ENCODE results near the gene MMP23B.
"Not testable (repeated sequence)": the region's sequence is repeated elsewhere in the genome, so short reads cannot be mapped to it uniquely, and the experiment has no call there.

The MMP23B gene

DNA sequence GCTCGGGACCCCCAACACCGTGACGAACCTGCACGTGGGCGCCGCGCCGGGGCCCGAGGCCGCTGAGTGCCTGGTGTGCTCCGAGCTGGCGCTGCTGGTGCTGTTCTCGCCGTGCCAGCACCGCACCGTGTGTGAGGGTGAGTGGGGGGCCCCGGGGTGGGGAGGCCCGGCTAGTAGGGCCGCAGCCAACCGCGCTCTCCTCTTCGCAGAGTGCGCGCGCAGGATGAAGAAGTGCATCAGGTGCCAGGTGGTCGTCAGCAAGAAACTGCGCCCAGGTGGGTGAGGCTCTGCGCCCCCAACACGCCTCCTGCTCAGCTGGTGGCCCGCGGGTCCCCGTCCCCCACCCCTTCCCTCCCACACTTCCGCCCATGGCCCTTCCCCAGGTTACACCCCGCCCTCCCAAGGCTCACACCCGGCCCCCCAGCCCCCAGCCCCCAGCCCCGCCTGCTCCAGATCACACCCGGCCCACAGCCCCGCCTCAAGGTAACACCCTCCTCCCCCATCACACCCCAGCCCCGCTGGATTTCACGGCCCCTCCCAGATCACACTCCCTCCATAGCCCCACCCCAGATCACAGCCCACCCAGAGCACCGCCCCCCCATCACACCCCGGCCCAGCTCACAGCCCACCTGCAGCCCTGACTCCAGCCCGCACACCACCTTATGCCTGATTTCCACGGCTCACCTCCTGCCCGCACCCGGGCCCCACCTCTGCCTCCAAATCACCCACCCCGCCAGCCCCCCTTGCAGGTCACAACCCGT is 2.4 kb upstream of the MMP23B start:
- in situ Hi-C loops (cut with MboI; ENCODE audit: low sequenced_read_pairs): no loop called here

DNA sequence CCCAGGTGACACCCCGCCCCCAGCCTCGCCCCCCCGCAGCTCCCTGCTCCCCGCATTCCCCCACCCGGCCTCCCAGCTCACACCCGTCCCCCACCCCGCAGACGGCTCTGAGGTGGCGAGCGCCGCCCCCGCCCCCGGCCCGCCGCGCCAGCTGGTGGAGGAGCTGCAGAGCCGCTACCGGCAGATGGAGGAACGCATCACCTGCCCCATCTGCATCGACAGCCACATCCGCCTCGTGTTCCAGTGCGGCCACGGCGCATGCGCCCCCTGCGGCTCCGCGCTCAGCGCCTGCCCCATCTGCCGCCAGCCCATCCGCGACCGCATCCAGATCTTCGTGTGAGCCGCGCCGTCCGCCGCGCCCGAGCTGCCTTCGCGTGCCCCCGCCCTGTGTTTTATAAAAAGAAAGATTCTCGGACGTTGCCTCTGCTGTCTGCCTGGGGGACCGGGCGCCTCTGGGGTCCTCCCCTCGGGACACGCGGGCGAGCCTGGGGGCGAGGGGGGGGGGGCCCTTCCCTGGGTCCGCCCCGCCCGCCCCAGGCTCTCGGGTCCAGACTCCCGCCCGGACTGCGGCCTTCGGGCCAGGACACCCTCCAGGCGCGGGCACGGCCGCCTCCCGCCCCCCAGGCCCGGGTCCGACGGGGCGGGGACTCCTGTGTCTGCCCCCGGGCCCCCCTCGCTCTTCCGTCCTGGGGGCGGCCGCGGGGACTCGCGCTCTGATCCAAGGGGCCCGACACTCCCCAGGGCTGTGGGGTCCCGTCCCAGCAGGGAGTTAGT is 1.6 kb upstream of the MMP23B start:
- in situ Hi-C loops (cut with MboI; ENCODE audit: low sequenced_read_pairs): no loop called here

DNA sequence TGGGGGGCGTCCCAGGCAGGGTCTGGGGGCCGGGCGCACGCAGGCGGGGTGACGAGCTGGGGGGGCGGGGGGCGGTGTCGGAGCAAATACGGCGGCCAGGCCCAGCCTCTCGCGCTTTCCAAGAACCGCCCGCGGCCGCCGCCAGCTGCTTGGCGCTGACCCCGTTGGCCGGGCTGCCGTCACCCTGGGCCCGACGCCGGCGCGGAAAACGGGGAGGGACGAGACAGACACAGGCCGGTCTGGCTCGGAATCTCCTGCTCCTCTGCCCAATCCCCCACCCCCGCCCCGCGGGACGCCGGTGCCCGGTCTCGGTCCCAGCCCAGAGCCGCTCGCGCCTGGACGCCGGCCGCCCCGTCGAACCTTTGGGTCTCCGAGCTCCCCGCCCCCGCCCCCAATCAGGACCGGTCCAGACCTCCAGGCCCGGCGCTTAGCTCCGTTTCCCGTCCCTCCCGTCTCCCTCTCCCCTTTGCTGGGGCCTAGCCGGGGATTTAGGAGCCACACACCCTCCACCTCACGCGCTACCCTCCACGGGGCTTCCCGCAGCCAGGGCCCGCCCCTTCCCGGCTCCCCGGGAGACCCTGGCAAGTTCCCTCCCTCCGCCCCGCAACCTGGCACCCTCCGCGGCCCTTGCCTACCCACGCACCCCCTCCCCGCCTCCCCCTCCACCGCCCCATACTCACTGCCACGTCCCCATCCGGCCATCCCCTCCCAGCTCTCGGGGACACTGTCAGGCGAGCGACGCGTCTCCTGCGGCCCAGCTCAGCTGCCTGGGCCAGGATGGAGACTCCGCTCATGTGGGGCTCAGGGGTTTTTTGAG is 800 bp upstream of the MMP23B start:
- in situ Hi-C loops (cut with MboI; ENCODE audit: low sequenced_read_pairs): no loop called here

DNA sequence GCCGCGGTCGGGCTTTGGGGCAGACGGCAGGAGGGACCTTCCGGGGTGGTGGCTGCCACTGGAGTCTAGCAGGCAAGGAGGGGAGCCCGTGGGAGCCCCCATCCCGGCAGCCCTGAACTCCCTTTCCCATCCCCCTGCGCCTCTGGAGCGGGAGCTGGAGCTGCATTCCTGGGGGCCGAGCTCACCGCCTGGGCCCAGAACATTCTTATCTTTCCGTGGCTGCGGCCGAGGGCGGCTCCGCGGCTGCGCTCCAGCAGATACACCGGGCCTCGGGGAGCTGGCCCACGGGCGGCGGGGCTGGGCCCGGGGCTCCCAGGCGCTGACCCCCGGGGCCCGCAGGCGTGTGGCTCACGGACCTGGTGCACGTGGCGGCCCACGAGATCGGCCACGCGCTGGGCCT is 1.4 kb downstream of the MMP23B start:
- in situ Hi-C loops (cut with MboI; ENCODE audit: low sequenced_read_pairs): not testable (repeated sequence)

DNA sequence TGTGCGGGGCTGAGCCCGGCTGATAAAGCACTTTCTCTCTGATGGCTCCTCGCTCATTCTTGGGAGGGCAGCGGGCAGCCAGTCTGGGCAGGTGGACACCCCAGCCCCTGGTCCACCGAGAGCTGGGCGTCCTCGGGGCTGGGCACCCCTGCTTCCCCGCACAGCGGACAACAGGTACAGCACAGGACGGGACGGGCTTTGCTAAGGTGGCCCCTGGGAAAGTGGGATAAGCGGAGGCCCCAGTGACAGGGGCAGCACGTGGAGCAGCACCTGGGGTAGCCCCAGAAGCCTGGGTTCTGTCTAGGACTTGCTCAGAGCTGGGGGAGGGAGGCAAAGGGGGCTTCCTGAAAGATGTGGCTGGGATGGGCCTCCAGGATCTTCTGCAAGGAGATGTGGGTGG is 2.6 kb downstream of the MMP23B start:
- in situ Hi-C loops (cut with MboI; ENCODE audit: low sequenced_read_pairs): not testable (repeated sequence)

DNA sequence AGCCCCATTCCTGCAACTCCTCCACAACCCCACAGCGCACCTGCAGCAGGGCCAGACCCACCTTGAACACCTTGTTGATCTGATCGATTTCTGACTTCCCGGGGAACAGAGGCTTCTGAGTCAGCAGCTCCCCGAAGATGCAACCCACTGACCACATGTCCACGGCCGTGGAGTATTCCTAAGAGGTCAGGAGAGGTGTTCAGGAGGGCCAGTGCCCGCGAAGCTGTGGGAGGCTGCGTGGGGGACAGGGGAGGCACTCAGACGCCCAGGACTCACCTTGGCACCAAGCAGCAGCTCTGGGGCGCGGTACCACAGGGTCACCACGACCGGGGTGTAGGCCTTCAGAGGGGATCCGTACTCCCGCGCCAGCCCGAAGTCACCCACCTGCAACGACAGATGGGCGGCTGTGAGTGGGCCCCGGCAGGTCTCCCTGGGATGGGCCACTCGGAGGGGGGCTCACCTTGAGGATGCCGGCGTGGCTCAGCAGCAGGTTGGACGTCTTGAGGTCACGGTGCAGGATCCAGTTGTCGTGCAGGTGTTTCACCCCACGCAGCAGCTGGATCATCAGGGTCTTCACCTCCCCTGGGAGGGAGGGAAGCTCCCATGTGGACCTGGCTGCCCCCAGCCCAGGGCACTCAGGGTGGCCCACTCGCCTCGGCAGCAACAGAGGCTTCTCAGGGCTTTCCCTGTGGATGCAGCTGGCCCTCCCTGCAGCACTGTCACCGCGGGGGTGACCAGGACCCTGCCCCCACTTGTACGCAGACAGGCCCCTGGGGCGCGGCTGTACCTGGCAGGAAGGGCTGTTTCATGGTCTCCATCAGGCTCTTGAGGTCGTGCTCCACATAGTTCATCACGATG is 4.9 kb downstream of the MMP23B start:
- in situ Hi-C loops (cut with MboI; ENCODE audit: low sequenced_read_pairs): not testable (repeated sequence)

DNA sequence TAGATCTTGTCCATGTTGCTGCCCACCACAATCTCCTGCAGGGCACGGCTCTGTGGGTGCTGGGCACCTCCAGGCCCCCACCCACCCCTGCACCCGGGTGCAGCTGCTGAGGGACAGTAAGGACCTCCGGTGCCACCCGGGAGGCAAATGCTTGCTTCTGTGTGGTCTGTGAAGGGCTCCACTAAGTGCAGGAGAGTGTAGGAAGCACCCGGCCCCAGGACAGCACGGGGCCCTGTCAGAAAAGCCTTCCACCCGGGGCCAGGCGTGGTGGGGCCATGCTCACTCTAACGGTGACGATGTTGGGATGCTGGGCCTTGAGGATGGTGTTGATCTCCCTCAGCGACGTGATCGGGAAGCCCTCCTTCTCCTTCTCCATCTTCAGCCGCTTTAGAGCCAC is 5.5 kb downstream of the MMP23B start:
- in situ Hi-C loops (cut with MboI; ENCODE audit: low sequenced_read_pairs): not testable (repeated sequence)

DNA sequence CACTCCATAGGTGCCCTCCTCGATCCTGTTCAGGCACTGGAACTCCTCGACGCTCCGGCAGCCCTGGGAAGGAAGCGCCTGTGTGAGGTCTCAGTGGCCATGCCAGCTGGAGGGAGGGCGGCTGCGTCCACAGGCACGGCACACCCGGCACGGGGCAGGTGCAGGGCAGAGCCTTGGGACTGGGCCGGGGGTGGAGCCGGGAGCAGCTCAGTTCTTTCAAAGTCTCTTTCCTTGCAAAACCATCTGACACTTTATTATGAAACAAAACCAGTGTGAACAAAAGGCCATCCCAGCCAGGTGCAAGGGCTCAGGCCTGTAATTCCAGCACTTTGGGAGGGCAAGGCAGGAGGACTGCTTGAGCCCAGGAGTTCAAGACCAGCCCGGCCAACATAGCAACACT is 6.6 kb downstream of the MMP23B start:
- in situ Hi-C loops (cut with MboI; ENCODE audit: low sequenced_read_pairs): not testable (repeated sequence)

DNA sequence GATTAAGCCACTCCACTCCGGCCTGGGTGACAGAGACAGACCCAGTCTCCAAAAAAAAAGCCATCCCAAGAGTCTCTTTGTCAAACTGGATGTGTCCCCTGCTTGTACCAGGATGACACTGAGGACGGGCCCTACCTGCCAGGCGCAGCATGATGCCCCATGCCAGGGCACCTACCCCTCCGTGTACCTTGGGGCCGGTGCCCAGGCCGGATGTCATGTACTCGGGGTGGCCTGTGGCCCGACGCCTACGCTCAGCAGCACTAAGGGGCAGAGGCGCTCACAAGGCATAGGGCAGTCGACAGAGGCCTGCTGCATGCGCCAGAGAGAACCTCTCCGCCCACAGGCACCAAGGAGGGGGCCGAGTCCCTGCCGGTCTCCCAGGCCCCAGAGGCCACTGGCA is 7.4 kb downstream of the MMP23B start:
- in situ Hi-C loops (cut with MboI; ENCODE audit: low sequenced_read_pairs): not testable (repeated sequence)

DNA sequence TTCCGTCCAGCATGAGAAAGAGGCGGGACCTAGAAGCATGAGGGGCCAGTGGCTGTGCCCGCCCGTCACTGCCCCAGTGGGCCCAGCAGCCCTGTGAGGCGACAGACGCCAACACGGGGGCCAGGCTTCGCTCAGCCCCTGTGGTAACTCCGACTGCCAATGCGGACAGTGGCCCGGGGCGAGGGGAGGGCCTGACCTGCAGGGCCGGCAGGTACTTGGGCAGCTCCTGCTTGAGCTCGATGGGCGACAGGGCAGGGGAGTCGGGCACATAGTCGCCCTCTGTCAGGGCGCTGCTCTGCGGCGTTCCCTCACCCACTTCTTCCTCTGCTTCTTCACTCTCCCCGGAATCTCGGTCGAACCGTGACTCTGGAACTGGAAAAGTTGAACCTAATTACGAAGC is 8.1 kb downstream of the MMP23B start:
- in situ Hi-C loops (cut with MboI; ENCODE audit: low sequenced_read_pairs): not testable (repeated sequence)

DNA sequence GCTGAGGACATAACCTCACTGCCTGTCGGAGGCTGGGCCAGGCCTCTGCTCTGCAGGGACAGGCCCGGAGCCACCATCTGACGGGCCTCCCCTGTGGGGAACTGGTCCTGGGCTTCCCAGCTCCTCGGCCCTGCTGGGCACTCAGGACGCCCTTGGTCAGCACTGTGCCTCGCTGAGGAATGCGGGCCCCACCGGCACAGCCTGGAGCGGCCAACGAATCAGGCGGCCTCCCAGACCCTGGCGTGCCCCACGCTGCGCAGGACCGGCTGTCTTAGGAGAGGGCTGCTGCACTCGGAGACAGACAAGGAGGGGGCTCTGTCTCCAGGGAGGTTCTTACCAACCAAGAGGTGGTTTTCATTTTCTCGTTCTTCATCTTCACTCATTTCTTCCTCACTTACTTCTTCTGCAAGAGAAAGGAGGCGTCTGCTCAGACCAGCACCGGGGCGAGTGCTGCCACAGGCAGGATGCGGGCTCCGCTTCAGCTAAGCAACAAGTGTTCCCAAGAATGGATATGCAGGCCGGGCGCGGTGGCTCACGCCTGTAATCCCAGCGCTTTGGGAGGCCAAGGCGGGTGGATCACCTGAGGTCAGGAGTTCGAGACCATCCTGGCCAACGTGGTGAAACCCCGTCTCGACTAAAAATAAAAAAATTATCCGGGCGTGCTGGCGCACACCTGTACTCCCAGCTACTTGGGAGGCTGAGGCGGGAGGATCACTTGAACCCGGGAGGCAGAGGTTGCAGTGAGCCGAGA is 8.9 kb downstream of the MMP23B start:
- in situ Hi-C loops (cut with MboI; ENCODE audit: low sequenced_read_pairs): not testable (repeated sequence)

DNA sequence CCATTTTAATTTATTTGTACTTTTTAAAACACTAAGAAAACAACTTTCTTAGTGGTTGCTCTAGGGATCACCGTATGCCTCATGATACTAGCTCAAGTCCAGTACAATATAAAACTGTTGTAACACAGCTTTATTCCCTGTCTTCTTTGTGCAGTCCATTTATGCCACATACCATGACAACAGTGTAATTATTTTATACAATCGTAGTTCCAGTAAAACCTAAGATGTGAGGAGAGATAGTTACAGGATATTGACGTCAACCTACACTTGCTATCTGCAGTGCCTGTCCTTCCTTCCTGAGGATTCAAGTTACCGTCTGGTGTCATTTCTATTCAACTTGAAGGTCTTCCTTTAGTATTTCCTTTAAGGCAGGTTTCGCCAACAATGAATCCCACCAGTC is 14.4 kb downstream of the MMP23B start:
- in situ Hi-C loops (cut with MboI; ENCODE audit: low sequenced_read_pairs): not testable (repeated sequence)

DNA sequence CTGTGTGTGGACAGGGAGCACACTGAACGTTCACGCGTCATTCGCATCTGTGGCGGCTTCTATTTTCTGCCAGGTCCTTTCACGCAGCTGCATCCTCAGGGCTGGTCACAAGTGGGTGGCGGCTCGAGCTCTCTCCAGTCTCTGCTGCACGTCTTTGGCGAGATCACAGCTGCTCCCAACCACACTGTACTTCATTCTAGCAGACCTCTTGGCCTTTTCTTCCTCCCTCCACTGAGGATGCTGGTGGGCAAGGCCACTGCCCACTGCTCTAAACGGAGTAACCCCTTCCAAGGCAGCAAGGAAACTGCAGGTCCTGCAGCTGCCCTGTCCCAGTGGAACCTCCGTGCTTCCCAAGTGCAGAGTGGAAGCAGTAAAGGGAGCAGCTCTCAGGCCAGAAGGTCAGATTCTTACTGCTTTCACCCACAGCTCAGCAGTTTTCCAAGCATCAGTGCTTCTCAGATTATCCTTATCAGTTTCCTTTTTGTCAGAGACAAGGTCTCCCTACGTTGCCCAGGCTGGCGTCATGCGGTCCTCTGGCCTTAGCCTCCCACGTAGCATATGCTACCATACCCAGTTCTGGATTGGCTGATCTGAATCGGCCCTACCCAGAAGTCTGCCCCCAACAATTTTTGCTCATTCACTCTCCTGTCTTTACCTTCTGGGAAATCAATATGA is 15.7 kb downstream of the MMP23B start:
- in situ Hi-C loops (cut with MboI; ENCODE audit: low sequenced_read_pairs): not testable (repeated sequence)

DNA sequence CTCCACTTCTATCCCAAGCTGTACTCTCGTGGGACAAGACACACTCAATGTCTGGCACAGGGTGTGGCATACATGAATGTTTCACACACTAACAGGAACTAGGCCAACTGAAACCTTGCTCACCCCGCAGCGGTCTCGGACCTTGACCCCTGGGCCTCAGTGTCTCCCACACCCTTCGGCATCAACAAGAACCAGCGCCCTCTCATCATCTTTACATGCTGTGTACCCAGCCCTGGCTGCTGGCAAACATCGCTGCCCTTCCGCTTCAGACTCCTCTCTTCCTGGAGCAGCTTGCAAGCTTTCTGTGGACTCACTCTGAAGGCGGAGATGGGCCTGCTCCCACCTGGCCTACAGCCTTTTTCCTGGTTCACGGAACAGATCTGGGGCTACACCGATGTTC is 16.3 kb downstream of the MMP23B start:
- in situ Hi-C loops (cut with MboI; ENCODE audit: low sequenced_read_pairs): not testable (repeated sequence)

DNA sequence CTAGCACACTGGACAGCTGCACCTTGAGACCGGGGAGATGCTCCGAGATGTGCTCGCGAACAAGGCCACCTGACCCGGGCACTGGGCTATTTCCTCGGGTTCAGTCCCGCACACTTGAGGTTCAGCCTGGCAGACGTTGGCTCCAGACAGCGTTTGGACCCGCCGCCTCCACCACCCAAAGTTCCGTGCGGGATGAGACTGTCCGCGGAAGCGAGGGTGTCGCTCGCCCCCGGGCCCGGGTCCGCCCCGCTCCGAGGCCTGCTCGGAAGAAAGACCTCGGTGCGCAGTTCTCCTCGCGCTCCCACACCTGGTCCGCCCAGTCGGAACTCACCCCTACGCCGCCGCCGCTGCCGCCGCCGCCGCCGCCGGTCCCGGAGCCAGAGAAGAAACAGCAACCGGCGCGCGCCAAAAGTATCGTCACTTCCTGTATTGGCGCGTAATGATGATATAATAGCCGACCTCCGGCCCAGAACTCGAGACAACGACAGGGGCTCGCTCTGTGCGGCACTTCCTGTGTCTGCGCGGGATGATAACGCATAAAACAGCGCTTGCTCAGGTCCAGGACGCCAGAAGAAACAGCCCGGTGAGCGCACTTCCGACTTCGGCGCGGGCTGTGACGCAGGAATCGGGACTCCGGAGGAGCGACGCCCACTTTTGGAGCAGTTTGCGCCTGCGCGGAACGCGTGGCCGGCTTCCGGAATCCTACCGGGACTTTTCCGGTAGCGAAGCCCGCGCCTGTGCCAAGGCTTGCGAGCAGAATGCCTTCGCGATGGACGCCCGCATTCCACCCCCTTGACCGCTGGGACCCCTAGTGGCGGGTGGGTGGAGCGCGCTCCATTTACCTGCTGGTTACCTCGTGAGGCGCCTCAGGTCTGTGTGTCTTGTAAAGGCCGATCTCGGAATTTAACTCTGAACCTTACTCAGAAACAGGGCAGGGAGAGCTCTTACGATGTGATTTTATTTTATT is 26.9 kb downstream of the MMP23B start, which contains the start of gene CDK11B:
Gene CDK11B (minus strand): TSS at position 422 of the 967 bp plus-strand sequence. CDS start 1,519 bp downstream, outside the sequence.
- in situ Hi-C loops (cut with MboI; ENCODE audit: low sequenced_read_pairs): not testable (repeated sequence)

DNA sequence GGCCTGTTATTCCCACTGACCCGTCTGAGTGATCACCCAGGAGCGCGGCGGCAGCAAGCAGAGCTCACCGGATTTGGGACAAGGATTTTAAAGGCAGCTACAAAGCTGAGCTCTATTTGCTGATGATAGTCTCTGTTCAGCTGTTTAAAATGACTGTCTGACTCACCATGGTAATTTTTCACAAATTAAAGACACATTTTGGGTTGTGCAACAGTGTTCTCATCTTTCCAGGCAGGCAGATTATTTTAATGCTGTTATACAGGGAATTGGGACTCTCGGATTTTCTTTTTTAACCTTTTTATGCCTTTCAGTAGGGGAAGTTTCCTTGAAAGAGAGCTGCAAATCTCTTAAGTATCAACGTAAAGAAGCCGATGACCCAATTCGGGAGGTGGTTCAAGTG is 30.4 kb downstream of the MMP23B start:
- in situ Hi-C loops (cut with MboI; ENCODE audit: low sequenced_read_pairs): not testable (repeated sequence)

DNA sequence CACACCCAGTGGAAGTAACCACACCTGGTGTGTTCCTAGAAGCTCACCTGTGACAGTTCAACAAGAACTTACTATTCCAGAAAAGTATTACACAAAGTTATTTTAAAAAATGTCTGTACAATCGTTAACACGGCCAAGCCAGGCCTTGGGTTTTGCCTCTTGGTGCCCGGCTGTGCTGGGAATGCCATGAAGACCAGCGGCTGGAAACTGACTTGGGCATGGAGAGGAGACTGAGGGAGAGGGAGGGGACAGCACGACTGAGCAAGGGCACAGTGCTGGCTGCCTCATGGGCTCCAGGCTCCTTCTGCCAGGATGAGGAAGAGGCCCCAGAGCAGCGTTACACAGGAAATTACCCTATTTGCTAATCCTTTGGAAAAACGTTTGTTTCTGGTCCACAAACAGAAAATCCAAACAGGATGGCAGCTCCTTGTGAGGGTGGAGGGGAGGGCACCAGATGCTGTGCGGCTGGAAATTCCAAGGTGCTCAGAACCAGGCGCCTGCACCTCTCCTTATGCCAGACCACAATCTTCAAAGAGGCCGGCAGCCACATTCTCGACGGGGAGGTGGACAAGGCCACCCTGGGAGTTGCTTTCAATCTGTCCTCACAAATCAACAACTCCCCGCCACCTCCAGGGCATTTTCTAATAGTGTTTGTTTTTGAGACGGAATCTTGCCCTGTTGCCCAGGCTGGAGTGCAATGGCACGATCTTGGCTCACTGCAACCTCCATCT is 31.0 kb downstream of the MMP23B start:
- in situ Hi-C loops (cut with MboI; ENCODE audit: low sequenced_read_pairs): not testable (repeated sequence)
